Measurements from ENCODE around the gene CST3.

Gene CST3

GRCh38 chr20:23596579-23597250, 41.0 kb downstream of the CST3 start:
- no peak for DNase-seq

DNA sequence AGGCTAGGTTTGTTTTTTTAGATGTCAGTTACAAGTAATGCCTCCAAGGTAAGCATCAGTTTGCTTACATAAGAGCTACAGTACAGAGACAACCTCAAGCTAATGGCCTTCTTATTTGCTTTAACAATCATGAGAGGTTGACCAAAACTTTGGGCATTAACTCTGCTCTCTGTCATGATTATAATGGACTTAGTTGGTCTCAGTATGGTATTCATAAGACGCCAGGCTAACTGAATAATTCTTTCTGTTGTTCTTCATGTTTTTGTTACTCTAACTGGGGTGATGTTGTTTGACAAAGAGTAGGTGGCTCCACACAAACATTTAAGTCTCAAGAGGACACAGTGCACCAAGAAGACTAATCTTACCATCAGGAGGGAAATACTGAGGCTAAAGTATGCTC, 41.8 kb downstream of the CST3 start:
- DNase-seq, result no peak

GRCh38 chr20:23588434-23589403, 49.0 kb downstream of the CST3 start:
- no peak for DNase-seq

DNA sequence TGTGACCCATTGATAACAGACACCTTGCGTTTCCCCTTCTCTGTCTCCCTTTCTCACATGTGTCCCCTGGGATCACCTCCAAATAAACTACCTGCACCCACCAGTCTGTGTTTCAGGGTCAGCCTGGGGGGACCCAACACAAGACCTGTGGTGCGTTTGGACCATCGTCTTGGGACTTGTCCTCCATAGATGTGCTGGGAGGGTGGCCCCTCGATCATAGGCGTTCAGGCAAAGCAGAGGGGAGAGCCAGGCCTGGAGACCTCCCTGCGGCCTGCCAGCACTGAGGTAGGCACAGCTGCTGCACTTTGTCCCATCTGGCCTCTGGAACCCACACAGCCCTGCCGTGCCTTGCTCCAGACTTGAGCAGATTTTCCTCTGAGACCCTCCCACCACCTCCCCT, 50.1 kb downstream of the CST3 start:
- DNase-seq, result no peak

GRCh38 chr20:23586735-23587525, 50.8 kb downstream of the CST3 start:
- no peak for DNase-seq

GRCh38 chr20:23585808-23586734, 51.7 kb downstream of the CST3 start:
- no peak for DNase-seq

GRCh38 chr20:23585449-23585807, 52.3 kb downstream of the CST3 start:
- DNase-seq, result no peak

- no peak for DNase-seq
Observed at GRCh38 chr20:23584434-23585199, 53.1 kb downstream of the CST3 start.

All from activated gamma-delta T cell (primary cell).